NCI-H187 treated with DMSO at 0.1 percent for 48 hours (cell line): ENCODE data around the gene BANP.
A peak's percentile ranks its signal among the peaks of the same experiment; 100 is the strongest.
"Not testable (repeated sequence)": the region's sequence is repeated elsewhere in the genome, so short reads cannot be mapped to it uniquely, and the experiment has no call there.

Experiments used
- DNase-seq: peaks from one replicate; lab custom pipeline; 2025; lab: John Stamatoyannopoulos, UW

BANP gene

DNA sequence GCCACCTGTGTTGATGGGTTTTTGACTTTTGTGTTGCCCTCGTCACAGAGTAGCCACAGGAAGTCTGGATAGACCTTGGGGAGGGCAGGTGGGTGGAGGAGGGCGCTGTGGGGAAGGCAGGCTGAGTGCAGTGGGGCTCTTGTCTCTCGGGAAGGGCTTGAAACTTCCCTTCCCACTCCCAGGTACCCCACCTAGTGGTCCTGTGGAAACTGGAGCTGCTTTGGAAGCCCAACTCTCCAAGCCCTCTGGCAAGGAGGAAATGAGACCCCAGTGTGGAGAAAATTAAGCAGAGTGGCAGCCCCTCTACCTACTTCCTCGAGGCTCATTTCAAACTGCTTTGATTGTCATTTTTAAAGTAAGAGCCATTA lies 24.1 kb upstream of the BANP start:
- DNase-seq: no peak

DNA sequence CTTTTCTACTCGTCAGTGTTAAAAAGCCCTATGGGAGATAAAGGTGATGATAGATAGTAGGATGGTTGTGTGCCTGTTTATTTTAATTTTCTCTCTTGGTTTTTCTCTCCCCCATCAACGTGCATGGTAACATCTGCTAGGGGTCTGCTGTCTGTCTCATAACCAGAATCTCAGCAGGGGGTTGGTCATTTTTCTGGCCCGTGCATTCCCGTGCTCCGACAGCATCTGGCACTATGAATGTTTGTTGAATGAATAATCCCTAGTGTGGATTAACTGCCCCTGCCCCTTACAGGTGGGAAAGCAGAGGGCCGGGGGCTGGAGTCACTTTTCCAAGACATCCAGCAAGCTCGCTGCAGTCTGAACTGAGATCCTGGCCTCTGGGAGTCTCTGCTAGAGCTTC lies 21.2 kb upstream of the BANP start:
- DNase-seq: no peak

DNA sequence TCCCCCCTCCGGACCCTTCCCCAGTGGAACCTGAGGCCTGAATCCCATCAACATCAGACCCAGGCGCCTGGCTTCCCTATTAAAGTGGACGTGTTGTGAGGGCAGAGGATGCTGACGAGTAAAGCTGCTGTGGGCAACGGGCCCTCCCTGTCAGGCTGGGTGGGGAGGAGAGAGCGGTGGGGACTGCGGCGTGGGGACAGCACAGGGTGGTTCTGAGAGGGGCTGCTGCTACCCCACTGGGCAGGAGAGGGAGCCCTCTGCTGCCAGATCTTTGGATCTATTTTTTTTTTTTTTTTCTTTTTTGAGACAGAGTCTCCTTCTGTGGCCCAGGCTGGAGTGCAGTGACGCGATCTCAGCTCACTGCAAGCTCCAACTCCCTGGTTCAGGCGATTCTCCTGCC lies 20.8 kb upstream of the BANP start:
- DNase-seq: no peak

GRCh38 chr16:87931504-87931903 lies 19.7 kb upstream of the BANP start:
- DNase-seq: no peak

GRCh38 chr16:87932475-87933139 lies 18.6 kb upstream of the BANP start:
- DNase-seq: not testable (repeated sequence)

DNA sequence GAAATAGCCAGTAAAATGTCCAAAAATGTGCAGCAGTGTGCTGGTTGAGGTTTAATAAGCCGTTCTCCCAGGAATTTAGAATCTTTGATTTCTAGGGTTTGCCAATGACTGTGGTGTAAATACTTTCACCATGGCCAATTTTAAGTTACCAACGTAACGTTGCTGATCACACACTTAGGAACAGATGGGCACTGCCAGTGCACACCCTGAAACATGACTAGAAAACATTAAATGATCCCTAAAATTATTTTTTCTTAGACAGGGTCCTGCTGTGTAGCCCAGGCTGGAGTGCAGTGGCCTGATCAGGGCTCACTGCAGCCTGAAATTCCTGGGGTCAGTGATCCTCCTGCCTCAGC lies 18.1 kb upstream of the BANP start:
- no peak for DNase-seq

GRCh38 chr16:87934752-87935425 lies 16.3 kb upstream of the BANP start:
- DNase-seq: not testable (repeated sequence)

GRCh38 chr16:87936016-87936374 lies 15.2 kb upstream of the BANP start:
- not testable (repeated sequence) for DNase-seq

GRCh38 chr16:87936375-87937230 lies 14.6 kb upstream of the BANP start, which contains the start of gene CA5A:
Gene CA5A, minus strand, starts transcription at chr16:87936529. Its CDS starts 79 bp downstream, at chr16:87936450.
- no peak for DNase-seq

DNA sequence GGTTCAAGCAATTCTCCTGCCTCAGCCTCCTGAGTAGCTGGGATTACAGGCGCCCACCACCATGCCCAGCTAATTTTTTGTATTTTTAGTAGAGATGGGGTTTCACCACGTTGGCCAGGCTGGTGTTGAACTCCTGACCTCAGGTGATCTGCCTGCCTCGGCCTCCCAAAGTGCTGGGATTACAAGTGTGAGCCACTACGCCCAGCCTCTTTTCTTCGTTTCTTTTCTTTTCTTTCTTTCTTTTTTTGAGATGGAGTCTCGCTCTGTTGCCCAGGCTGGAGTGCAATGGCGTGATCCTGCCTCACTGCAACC lies 14.0 kb upstream of the BANP start:
- not testable (repeated sequence) for DNase-seq

GRCh38 chr16:87938412-87938949 lies 12.8 kb upstream of the BANP start:
- DNase-seq: no peak

- DNase-seq: no peak
Observed at GRCh38 chr16:87939562-87940423, 11.4 kb upstream of the BANP start.

- no peak for DNase-seq
Observed at GRCh38 chr16:87942680-87943079, 8.6 kb upstream of the BANP start.

- peak; percentile 12 for DNase-seq
Observed at GRCh38 chr16:87945351-87946042, 5.7 kb upstream of the BANP start.

GRCh38 chr16:87946596-87947347 lies 4.5 kb upstream of the BANP start:
- no peak for DNase-seq

DNA sequence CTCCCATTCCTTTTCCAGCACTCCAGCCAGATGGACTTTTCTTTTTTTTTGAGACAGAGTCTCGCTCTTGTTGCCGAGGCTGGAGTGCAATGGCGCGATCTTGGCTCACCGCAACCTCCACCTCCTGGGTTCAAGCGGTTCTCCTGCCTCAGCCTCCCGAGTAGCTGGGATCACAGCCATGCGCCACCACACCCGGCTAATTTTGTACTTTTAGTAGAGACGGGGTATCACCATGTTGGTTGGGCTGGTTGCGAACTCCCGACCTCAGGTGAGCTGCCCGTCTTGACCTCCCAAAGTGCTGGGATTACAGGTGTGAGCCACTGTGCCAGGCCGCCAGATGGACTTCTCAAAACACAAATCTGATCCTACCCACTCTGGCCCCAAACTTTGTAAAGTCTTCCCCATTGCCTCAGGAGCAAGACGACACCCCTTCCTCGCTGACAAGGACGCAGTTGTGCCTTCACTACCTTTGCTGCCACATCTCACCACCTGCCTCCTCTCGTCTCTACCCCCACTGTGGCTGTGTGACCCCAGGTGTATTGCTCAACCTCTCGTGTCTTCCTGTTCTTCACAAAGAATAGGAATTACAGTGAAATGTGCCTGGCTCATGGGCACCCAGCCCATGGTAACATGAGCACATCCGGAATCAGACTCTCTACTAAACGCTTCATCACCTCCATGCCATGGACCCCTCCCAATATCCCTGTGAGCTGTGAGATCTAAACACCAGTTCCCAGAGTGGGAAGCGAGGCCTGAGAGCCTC lies 3.7 kb upstream of the BANP start:
- DNase-seq: no peak

GRCh38 chr16:87948119-87948545 lies 3.1 kb upstream of the BANP start:
- no peak for DNase-seq

DNA sequence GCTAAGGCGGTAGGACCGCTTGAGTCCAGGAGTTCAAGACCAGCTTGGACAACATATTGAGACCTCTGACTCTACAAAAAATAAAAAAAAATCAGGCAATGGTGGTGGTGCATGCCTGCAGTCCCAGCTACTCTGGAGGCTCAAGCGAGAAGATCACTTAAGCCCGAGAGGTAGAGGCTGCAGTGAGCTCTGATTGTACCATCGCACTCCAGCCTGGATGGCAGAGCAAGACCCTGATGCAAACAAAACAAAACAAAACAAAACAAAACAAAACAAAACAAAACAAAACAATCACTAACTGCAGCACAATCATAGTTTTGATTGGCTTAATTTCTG lies 2.5 kb upstream of the BANP start:
- no peak for DNase-seq

DNA sequence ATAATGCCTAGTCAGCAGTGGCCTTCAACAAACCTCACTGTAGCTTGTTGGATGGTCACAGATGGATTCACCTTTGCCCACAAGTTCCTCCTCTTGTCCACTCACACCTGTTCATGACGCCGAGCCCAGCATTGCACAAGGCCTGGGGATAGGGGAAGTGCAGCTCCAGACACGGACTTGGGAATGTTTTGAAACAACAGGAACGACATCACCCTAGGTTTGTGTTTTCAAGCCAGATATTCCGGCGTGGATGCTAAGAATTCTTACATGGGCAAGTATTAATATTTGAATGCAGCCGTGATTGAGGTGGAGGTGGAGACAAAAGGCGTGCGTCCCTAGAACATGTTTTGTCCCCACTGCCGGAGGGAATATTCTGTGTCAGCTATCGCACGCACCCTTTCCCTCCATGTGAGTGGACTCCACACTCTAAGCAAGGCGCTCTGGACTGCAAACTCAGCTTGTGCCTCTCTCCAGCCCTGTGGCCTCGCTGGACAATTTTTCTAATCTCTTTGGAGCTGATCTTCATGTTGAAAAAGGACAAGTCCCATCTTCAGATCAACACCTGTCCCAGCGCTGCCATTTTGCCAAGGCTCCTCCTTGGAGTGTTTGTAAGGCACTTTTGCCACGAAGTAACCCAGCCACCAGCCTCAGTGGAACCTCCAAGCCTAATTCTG lies 2.0 kb upstream of the BANP start:
- no peak for DNase-seq
